Rectal smooth muscle tissue (tissue), 1 donor: ENCODE measurements around the gene TEX261.

Source experiments
- H3K27ac ChIP-seq: one replicate; pipeline ENCODE4 v1.7.0; 2013; ENCODE audit warnings: low read depth, low read length, inconsistent platforms
- H3K27me3 ChIP-seq: one replicate; pipeline ENCODE4 v1.7.0; 2013; ENCODE audit warnings: low read length; ENCODE audit not compliant: control insufficient read depth, insufficient read depth
- H3K36me3 ChIP-seq: one replicate; pipeline ENCODE4 v1.7.0; 2013; ENCODE audit warnings: low read length; ENCODE audit not compliant: control insufficient read depth, insufficient read depth
- H3K4me1 ChIP-seq: one replicate; pipeline ENCODE4 v1.7.0; 2013; ENCODE audit warnings: low read length; ENCODE audit not compliant: control insufficient read depth, insufficient read depth
- H3K4me3 ChIP-seq: one replicate; pipeline ENCODE4 v1.7.0; 2013; ENCODE audit warnings: low read length
- H3K9ac ChIP-seq: one replicate; pipeline ENCODE4 v1.7.0; 2013; ENCODE audit warnings: low read length

Gene TEX261

DNA sequence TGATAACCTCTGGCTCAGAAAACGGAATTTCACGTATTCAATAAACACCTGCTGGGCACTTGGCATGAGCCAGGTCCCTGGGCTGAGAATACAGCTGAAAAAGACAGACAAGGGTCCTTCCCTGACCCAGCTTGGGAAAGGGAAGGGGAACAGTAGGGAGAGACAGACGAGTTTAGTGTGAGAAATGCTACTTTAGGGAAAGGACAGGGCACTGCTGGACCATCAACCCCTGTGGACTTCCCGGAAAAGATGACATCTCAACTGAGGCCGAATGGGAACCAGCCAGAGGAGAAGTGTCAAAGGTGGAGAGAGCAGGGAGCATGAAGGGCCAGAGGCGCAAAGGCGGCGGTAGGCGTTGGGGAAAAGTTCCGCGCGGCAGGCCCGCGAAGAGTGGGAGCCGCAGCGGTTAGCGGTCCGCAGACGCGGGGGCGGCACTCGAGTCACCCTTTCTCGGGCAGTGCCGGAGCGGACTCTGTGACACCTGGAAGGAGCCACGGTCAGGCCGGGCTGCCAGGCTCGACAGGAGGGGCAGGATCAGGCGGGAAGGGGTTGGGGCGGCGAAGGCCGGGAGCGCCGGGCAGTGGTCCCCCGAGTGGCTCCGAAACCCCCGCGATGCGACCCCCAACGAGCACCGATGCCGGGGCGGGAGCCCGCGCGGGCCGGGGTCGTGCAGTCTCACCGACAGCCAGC is 519 bp downstream of the TEX261 start:
- Histone ChIP-seq H3K27me3 (no peaks in the 10 kb centered on the region), H3K4me1 (peaks cover 13% of the 10 kb centered on the region), H3K4me3 (peak overlapping the region; percentile 94), H3K36me3 (peaks cover 18% of the 10 kb centered on the region), H3K9ac (peak overlapping the region; percentile 75), H3K27ac (peak overlapping the region; percentile 61)

DNA sequence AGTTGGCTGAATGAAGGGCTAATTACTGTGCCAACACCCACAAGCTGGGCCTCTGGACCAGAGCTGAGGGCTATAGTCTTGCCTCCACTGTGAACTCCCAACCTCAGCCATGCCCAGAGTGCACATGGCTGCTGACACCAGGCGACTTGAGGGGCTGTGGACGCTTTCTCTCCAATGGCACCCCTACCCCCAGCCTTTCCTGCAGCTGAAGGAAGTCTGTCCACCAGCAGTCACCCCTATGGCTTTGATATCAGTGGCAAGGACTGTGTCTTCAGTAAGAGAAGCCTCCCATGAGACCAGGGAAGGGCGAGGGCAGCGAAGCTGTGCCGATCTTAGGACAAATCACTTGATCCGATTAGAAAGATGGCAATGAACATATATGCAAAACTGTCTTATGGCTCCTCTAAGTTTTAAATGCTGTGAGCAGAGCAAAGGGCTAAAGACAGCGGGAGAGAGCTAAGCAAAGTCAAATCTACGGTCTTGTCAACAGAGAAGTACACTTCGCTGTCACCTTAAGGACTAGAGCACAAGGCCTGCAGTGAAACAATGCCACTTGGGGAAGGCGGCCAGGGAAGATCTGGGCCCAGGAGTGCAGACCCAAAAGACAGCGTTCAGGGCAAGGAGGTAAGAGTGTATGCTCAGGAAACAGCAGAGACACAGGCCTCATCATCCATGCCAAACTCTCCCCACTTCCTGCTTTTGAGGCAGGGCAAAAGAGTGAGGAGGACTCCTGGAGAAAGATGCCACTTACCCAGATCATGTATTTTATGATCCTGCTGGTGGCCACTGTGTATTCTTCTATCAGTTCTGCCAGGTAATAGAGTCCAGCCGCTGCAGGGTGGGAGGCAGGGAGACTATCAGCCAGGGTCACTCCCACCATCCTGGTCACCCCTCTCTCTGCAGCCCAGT is 1.5 kb downstream of the TEX261 start:
- Histone ChIP-seq H3K9ac (peak overlapping the region; percentile 75), H3K27ac (no peak overlapping the region), H3K4me1 (peaks cover 13% of the 10 kb centered on the region), H3K4me3 (peak overlapping the region; percentile 94), H3K27me3 (no peaks in the 10 kb centered on the region), H3K36me3 (peaks cover 21% of the 10 kb centered on the region)

DNA sequence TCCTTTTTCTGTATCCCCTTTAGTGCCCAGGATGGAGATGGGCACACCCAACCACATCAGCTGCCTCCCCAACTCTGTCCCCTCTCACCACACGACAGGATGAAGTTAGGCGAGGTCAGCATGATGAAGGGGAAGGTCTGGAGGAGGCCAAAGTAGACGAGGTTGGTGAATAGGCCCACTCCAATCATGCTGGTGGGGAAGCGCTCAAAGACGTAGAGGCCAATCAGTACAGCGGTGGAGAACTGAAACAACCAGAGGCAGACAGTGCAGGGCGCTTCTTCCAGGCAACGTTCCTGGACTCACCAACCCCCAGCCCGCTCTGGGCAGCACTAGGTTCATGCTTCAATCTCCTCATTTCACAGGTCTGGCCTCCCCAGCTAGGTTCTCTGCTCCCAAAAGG is 2.9 kb downstream of the TEX261 start:
- Histone ChIP-seq H3K4me1 (peaks cover 13% of the 10 kb centered on the region), H3K27me3 (no peaks in the 10 kb centered on the region), H3K9ac (no peak overlapping the region), H3K27ac (no peak overlapping the region), H3K4me3 (no peak overlapping the region), H3K36me3 (peaks cover 28% of the 10 kb centered on the region)

DNA sequence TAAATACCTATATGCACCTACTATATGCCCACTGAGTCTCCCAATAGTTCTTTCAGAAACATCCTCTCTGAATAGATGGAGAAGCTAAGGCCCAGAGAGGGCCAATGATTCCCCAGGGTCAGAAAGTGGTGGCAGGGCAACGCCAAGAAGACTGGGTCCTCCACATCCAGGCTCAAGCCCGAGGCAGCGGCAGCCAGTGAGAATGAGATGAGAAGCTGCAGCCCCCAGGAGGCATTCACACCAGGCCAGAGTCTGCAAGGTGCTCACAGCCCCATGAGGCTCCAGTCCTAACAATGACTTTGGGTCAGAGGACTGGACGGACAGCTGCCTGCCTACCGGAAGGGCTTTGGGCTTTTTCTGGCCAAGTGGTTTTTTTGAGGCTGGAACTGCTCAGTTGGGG is 3.5 kb downstream of the TEX261 start:
- peaks cover 29% of the 10 kb centered on the region for H3K36me3 ChIP-seq
- no peaks in the 10 kb centered on the region for H3K27me3 ChIP-seq
- no peak overlapping the region for H3K9ac ChIP-seq
- H3K4me3 ChIP-seq: no peak overlapping the region
- H3K27ac ChIP-seq: no peak overlapping the region
- peaks cover 13% of the 10 kb centered on the region for H3K4me1 ChIP-seq

DNA sequence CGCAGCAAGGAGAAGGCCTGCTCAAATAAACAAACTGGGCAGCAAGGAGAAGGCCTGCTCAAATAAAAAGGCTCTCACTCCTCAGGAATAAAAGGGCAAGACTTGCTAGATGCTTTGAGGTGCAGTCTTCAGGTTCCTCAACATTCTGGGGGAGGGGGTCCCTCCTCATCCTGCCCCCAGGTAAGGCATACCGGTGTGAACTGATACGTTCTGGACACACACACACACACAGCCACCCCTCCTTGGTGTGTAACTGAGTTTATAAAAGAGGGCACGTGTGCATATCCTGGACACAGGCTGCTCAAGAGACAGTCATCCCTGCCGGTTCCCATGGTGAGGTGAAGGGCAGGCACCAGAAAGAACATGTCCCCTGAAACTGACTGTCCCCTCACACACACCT is 4.5 kb downstream of the TEX261 start:
- H3K36me3 ChIP-seq: peaks cover 29% of the 10 kb centered on the region
- H3K27me3 ChIP-seq: no peaks in the 10 kb centered on the region
- peaks cover 13% of the 10 kb centered on the region for H3K4me1 ChIP-seq
- no peak overlapping the region for H3K9ac ChIP-seq
- no peak overlapping the region for H3K4me3 ChIP-seq
- H3K27ac ChIP-seq: no peak overlapping the region

DNA sequence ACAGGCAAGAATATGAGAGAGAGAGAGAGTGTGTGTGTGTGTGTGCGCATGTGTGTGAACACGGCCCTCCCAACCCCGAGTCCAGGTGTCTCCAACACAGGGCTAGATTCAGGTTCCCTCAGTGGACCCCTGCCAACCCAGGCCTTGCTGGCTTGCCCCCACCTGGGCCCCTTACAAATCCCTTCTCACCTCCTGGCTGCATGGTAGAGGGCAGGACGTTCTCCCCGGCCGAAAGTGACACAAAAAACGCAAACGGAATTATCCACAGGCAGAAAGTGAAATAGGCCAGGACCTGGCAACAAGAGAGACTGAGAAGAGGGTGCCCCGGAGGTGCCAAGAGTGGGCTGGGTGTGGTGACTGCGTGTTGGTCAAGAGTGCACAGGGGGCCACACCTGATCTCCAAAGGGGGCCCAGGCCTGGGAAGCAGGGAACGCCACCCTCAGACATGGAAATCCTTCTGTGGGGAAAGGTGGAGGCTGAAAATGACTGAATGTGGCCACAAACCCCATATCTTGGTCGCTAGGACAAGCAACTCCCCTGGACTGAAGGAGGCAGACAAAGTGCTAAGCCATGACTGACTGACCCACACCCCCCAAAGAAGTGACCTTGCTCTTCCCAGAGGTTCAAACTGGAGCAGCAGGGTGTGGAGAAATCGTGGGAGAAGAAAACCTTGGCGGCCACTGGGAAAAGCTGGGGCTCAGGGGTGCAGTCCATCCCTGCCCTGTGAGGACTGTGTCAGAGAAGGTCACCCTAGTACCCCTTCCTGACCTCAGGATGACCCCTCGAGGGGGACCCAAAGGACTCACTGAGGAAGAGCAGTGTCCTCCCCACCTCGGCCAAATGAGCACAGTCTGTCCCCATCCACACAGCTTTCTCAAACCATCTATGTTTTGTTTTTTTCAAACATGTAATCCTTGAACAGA is 5.7 kb downstream of the TEX261 start:
- H3K36me3 ChIP-seq: peaks cover 29% of the 10 kb centered on the region
- H3K9ac ChIP-seq: no peak overlapping the region
- no peak overlapping the region for H3K4me3 ChIP-seq
- H3K27ac ChIP-seq: no peak overlapping the region
- H3K4me1 ChIP-seq: peaks cover 13% of the 10 kb centered on the region
- no peaks in the 10 kb centered on the region for H3K27me3 ChIP-seq

DNA sequence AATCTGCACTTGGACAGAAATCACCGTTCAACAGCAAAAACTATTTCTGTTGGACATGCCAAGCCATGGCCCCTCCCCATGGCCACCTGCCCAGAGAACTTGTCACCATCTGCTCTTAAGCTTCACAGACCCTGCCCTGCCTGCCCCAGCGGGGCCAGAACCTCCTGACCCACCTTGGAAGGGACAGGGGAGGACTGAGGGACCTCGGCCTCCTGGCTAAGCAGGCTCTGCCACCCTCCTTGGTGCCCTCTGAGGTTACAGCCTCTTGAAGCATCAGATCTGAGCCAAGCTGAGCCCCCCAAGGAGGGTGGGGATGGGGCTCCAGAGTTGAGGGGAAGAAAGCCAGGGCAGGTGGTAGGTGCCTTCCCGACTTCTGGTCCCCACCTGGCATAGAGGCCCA is 6.5 kb downstream of the TEX261 start:
- peaks cover 29% of the 10 kb centered on the region for H3K36me3 ChIP-seq
- H3K27ac ChIP-seq: no peak overlapping the region
- no peak overlapping the region for H3K4me3 ChIP-seq
- no peaks in the 10 kb centered on the region for H3K27me3 ChIP-seq
- no peak overlapping the region for H3K9ac ChIP-seq
- peaks cover 5% of the 10 kb centered on the region for H3K4me1 ChIP-seq

DNA sequence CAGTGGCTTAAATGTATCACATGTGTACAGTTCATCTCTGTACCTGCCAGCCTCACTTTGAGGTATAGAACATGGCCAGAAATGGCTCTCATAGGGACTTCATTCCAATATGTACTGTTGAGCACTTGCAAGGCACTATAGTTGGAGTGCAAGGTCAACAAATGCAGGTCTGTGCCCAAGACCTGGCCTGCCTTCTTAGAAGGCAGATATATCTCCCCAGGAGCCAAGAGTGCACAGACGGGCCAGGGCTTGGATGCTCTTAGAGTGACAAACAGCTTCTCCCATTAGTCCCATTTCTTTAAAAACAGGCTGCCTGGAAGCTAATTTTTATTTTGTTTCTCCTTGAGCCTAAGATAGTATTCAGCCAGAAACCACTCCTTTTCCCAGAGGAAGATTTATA is 7.3 kb downstream of the TEX261 start:
- peaks cover 29% of the 10 kb centered on the region for H3K36me3 ChIP-seq
- H3K9ac ChIP-seq: no peak overlapping the region
- no peak overlapping the region for H3K27ac ChIP-seq
- no peaks in the 10 kb centered on the region for H3K27me3 ChIP-seq
- H3K4me1 ChIP-seq: no peaks in the 10 kb centered on the region
- no peak overlapping the region for H3K4me3 ChIP-seq

DNA sequence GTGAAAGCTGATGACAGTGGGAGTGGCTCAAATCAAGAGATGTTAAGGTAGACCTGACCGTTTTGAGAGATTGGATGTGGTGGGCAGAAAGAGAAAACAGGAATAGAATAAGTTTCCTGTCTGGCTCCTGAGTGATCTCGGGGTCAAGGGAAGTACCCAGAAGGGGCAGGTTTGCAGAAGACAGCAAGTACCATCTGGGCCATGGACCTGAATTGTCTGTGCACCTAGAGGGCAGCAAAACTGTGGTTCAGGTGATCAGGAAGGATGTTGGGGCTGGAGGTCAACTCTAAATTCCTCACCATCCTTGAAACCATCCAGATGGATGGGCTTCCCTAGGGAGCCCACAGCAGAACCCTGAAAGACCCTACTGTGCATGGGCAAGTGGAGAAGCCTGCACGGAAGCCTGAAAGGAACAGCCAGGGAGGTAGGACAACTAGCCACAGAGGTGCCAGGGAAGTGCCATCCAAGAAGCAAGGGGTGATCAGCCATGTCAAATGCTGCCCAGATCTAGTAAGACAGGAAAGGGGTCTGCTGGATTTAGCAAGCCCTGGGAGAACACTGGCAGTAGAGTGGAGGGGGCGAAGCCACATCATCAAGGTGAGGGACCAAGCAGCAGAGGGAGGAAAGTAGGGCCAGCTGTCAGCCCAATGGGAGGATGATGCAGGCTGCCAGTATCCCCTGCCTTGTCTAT is 8.0 kb downstream of the TEX261 start:
- no peaks in the 10 kb centered on the region for H3K4me1 ChIP-seq
- H3K9ac ChIP-seq: no peak overlapping the region
- H3K27ac ChIP-seq: no peak overlapping the region
- peaks cover 27% of the 10 kb centered on the region for H3K36me3 ChIP-seq
- no peak overlapping the region for H3K4me3 ChIP-seq
- H3K27me3 ChIP-seq: no peaks in the 10 kb centered on the region

DNA sequence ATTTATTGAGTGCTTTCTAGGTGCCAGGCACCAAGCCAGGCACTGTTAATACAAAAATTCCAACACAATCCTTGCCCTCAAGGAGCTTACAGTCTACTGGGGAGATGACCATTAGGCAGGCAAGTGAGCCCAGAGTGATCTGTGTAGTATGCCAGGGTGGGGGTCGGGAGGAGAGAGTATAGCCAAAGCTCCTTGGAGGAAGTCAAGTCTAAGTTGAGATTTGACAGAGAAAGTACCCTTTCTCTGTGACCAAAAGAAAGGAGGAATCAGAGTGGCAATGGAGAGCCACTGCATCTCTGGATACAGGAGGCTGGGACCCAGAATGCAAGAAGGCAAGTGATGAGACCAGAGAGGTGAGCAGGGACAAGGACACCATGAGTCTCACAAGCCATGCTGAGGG is 8.7 kb downstream of the TEX261 start:
- Histone ChIP-seq H3K4me3 (no peak overlapping the region), H3K36me3 (peaks cover 23% of the 10 kb centered on the region), H3K27me3 (no peaks in the 10 kb centered on the region), H3K9ac (no peak overlapping the region), H3K27ac (no peak overlapping the region), H3K4me1 (no peaks in the 10 kb centered on the region)

DNA sequence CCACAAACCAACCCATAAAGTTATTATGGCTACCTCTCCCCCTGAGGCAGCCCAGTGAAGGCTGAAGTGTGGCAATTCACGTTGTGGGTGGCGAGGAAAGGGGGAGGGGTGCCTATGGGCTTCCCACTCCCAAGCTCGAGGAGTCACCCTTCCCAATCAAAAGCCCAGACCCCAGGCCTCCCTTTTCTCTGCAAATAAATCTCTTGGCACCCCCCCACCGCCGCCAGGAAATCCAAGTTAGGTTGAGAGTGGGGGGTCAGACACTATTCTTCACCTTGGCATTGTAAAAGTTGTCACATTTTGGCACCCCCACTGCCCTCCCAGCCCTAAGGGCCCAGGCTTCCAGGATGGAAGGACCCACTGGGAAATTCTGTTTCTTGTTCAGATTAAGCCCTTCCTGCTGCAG is 9.4 kb downstream of the TEX261 start:
- no peak overlapping the region for H3K27ac ChIP-seq
- H3K36me3 ChIP-seq: peaks cover 20% of the 10 kb centered on the region
- no peaks in the 10 kb centered on the region for H3K27me3 ChIP-seq
- no peaks in the 10 kb centered on the region for H3K4me1 ChIP-seq
- H3K4me3 ChIP-seq: no peak overlapping the region
- no peak overlapping the region for H3K9ac ChIP-seq
